ENCODE data around the gene TEC. TPM values are rescaled to one million over a fixed set of nuclear protein-coding genes. Genes with fewer than 3 reads are reported as not detected.
"Not testable (repeated sequence)": the region's sequence is repeated elsewhere in the genome, so short reads cannot be mapped to it uniquely, and the experiment has no call there.

TEC gene
- total and polyA plus RNA-seq, 10 donors, result 1.9 to 15.3 (median 7.2) TPM

- H3K4me1 ChIP-seq, result peaks cover 0 to 30% (median 5%) of the 10 kb centered on the region in 6 donors
- peak overlapping the region in 4 of 8 donors; percentile 17 to 46 (median 34) for H3K27ac ChIP-seq
- TF ChIP-seq CTCF (IDR thresholded peaks at IDR 0.05 in 8 of 11, conservative IDR thresholded peaks at IDR 0.05 in 3 of 11) (no peak), POLR2A (IDR thresholded peaks at IDR 0.05) (no peak), POLR2AphosphoS5 (IDR thresholded peaks at IDR 0.05) (no peak)
- no peak for DNase-seq
- H3K36me3 ChIP-seq, result peaks cover 0 to 4% (median 0%) of the 10 kb centered on the region in 6 donors
- intact Hi-C loops (cut with DNase I; ENCODE audit: low total_unique reads), result no loop called here
- H3K4me3 ChIP-seq, result no peak overlapping the region
- H3K9me3 ChIP-seq, result no peaks in the 10 kb centered on the region
- no peaks in the 10 kb centered on the region for H3K27me3 ChIP-seq (replicated peaks in 1 of 7)
- WGBS, 5 donors, result 83 to 88% (median 86%) methylated on average over 7 of the region's 7 CpGs
Measured at GRCh38 chr4:48225368-48226141, 44.1 kb downstream of the TEC start.

DNA sequence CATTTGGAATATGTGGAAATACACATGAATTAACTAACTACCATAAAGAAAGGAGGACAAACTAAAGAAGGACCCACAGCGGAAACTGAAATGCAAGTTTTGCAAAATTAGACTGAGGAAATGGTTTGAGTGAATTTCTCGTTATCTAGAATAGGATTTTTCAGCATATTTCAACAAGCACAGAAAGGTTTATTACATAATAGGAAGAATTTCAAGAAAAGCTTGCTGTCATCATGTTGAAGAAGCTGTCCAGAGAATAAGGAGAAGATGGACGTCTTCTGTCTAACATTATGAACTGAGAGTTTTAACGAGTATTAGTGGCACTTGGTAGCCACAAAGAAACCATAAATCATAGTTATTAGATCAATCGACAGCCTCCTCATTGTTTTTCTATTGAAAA is 45.0 kb downstream of the TEC start:
- H3K27me3 ChIP-seq (replicated peaks in 1 of 7), result no peaks in the 10 kb centered on the region
- intact Hi-C loops (cut with DNase I; ENCODE audit: low total_unique reads), result no loop called here
- H3K4me3 ChIP-seq, result no peak overlapping the region
- peaks cover 0 to 4% (median 0%) of the 10 kb centered on the region in 6 donors for H3K36me3 ChIP-seq
- no peaks in the 10 kb centered on the region for H3K9me3 ChIP-seq
- peak overlapping the region in 4 of 8 donors; percentile 5 to 46 (median 34) for H3K27ac ChIP-seq
- no peak for TF ChIP-seq CTCF (IDR thresholded peaks at IDR 0.05 in 8 of 11, conservative IDR thresholded peaks at IDR 0.05 in 3 of 11)
- TF ChIP-seq POLR2AphosphoS5 (IDR thresholded peaks at IDR 0.05), result no peak
- TF ChIP-seq POLR2A (IDR thresholded peaks at IDR 0.05), result no peak
- 45 to 86% (median 63%) methylated on average over 5 of the region's 5 CpGs for whole genome bisulfite sequencing, 5 donors
- DNase-seq, result no peak
- H3K4me1 ChIP-seq, result peaks cover 0 to 30% (median 5%) of the 10 kb centered on the region in 6 donors

DNA sequence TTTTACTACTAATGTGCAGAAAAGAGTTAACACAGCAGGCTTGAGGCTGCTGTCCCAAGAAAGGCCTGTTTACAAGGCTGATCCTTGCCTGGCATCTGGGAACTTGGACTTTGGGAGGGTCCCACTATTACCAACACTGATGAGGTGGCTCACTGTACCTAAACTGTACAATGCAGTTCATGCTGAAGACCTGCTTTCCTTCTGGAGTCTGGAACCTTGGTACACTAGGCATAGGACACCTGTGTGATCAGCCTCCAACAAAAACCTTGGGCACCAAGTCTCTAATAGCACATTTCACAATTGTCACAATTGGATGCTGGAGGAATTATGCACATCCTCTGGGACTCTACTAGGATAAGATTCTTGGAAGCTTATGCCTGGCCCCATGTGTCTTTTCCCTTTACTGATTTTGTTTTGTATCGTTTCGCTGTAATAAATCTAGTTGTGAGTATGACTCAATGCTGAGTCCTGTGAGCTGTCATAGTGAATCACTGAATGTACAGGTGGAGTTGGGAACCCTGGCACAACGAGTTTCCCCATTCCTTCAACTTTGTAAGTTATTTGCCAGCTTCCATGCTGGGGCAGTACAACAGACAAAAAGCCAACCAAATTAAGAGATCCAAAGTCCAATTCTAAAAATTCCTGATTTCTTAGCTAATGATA is 45.9 kb downstream of the TEC start:
- Histone ChIP-seq H3K4me3 (no peak overlapping the region), H3K36me3 (peaks cover 0 to 4% (median 0%) of the 10 kb centered on the region in 6 donors), H3K4me1 (peaks cover 0 to 30% (median 5%) of the 10 kb centered on the region in 6 donors), H3K9me3 (no peaks in the 10 kb centered on the region), H3K27ac (peak overlapping the region in 1 of 8 donors; percentile 5), H3K27me3 (replicated peaks in 1 of 7) (no peaks in the 10 kb centered on the region)
- DNase-seq, result no peak
- intact Hi-C loops (cut with DNase I; ENCODE audit: low total_unique reads), result no loop called here
- WGBS, 5 donors, result 73 to 91% (median 75%) methylated on average over 3 of the region's 3 CpGs
- TF ChIP-seq CTCF (IDR thresholded peaks at IDR 0.05 in 8 of 11, conservative IDR thresholded peaks at IDR 0.05 in 3 of 11) (no peak), POLR2A (IDR thresholded peaks at IDR 0.05) (no peak), POLR2AphosphoS5 (IDR thresholded peaks at IDR 0.05) (no peak)

DNA sequence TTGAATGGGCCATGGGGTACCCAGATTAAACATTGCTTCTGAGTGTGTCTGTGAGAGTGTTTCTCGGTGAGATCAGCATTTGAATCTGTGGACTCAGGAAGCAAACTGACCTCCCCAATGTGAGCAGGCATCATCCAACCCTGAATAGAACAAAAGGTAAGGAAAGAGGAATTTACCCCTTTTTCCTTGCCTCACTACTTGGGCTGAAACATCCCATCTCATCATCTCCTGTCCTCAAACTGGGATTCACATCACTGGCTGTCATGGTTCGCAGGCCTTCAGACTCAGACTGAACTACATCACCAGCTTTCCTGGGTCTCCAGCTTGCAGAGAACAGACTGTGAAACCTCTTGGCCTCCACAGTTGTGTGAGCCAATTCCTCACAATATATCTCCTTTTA is 47.1 kb downstream of the TEC start:
- Histone ChIP-seq H3K9me3 (no peaks in the 10 kb centered on the region), H3K27ac (no peak overlapping the region), H3K36me3 (peaks cover 0 to under 1% (median 0%) of the 10 kb centered on the region in 6 donors), H3K27me3 (replicated peaks in 1 of 7) (no peaks in the 10 kb centered on the region), H3K4me3 (no peak overlapping the region), H3K4me1 (peaks cover 0 to 27% (median 4%) of the 10 kb centered on the region in 6 donors)
- intact Hi-C loops (cut with DNase I; ENCODE audit: low total_unique reads), result no loop called here
- WGBS, 5 donors, result 79 to 94% (median 89%) methylated on average over 2 of the region's 2 CpGs
- DNase-seq, result no peak
- TF ChIP-seq CTCF (IDR thresholded peaks at IDR 0.05 in 8 of 11, conservative IDR thresholded peaks at IDR 0.05 in 3 of 11), result no peak
- TF ChIP-seq POLR2AphosphoS5 (IDR thresholded peaks at IDR 0.05), result no peak
- TF ChIP-seq POLR2A (IDR thresholded peaks at IDR 0.05), result no peak

GRCh38 chr4:48219430-48219829 is 50.2 kb downstream of the TEC start:
- H3K36me3 ChIP-seq; intact Hi-C loops (cut with DNase I; ENCODE audit: low total_unique reads); H3K4me1 ChIP-seq; H3K27me3 ChIP-seq (replicated peaks in 1 of 7); DNase-seq; H3K9me3 ChIP-seq; H3K4me3 ChIP-seq; H3K27ac ChIP-seq: not testable (repeated sequence)
- 66 to 73% (median 68%) methylated on average over 8 of the region's 8 CpGs for WGBS, 5 donors

All from spleen (tissue), 11 donors.